GM12878 (cell line): ENCODE measurements around the gene ADIG. TPM values are rescaled to one million over a fixed set of nuclear protein-coding genes. Genes with fewer than 3 reads are reported as not detected.

Source experiments
- ATF2 ChIP-seq: IDR thresholded peaks from 2 replicates; pipeline ENCODE4 v1.6.1; 2012; ENCODE audit warnings: low read length, inconsistent platforms
- CBX5 ChIP-seq: sonication (generic); IDR thresholded peaks from 2 replicates; pipeline ENCODE4 v1.6.1; 2016; ENCODE audit warnings: low read depth, moderate library complexity, mild to moderate bottlenecking, inconsistent platforms
- DPF2 ChIP-seq: fragments of 450-650 bp; IDR thresholded peaks from 2 replicates; pipeline ENCODE4 v1.6.1; 2017; ENCODE audit warnings: mild to moderate bottlenecking
- GABPA ChIP-seq: IDR thresholded peaks from 2 replicates; pipeline ENCODE4 v1.6.1; 2014; ENCODE audit warnings: antibody characterized with exemption, low read depth, mild to moderate bottlenecking, inconsistent platforms
- JUNB ChIP-seq: IDR thresholded peaks from 2 replicates; pipeline ENCODE4 v1.6.1; 2016; ENCODE audit warnings: antibody characterized with exemption, mild to moderate bottlenecking
- MEF2A ChIP-seq: IDR thresholded peaks from 2 replicates; pipeline ENCODE4 v1.6.1; 2011; ENCODE audit warnings: low read depth, mild to moderate bottlenecking, low read length, moderate library complexity; ENCODE audit not compliant: insufficient read depth
- NBN ChIP-seq: fragments of 450-650 bp; IDR thresholded peaks from 2 replicates; pipeline ENCODE4 v1.6.1; 2016
- NRF1 ChIP-seq: conservative IDR thresholded peaks from 2 replicates; pipeline ENCODE4 v1.6.1; 2011; ENCODE audit warnings: mild to moderate bottlenecking, low read depth, low read length, improper control_type of control experiment
- POU2F2 ChIP-seq: IDR thresholded peaks from 3 replicates; pipeline ENCODE4 v1.6.1; 2011; ENCODE audit warnings: low read depth, mild to moderate bottlenecking, low read length, borderline replicate concordance
- RAD51 ChIP-seq: fragments of 450-650 bp; IDR thresholded peaks from 2 replicates; pipeline ENCODE4 v1.6.1; 2016; ENCODE audit warnings: moderate library complexity, mild to moderate bottlenecking, inconsistent platforms
- REST ChIP-seq: IDR thresholded peaks from 2 replicates; pipeline ENCODE4 v1.6.1; 2012; ENCODE audit warnings: mild to moderate bottlenecking, low read depth, low read length
- SUPT20H ChIP-seq: IDR thresholded peaks from 2 replicates; pipeline ENCODE4 v1.6.1; 2011; ENCODE audit warnings: low read depth, mild to moderate bottlenecking, low read length, moderate library complexity, borderline replicate concordance; ENCODE audit not compliant: control insufficient read depth
- ZBTB33 ChIP-seq: fragments of 450-650 bp; IDR thresholded peaks from 2 replicates; pipeline ENCODE4 v1.6.1; 2017; ENCODE audit warnings: mild to moderate bottlenecking
- ZNF207 ChIP-seq: fragments of 450-650 bp; IDR thresholded peaks from 2 replicates; pipeline ENCODE4 v1.6.1; 2014; ENCODE audit warnings: antibody characterized with exemption, mild to moderate bottlenecking, borderline replicate concordance
- polyA plus RNA-seq, 11 experiments: library from polyadenylated mRNA; depleted of rRNA in 4 of 11; unstranded in 6 of 11; stranded (reverse) in 5 of 11; fragments of >200 nt; fragmentation: Nextera tagmentation in 4 of 11; fragmentation: Illumina TruSeq in 1 of 11; extraction: Ambion mirVana in 4 of 11; extraction: Trizol in 1 of 11; gene quantifications; 1 replicate in 1 of 11; 2 replicates in 10 of 11; pipeline versions ENCODE4 v1.2.1 to v1.2.3, GENCODE V29; 2011 to 2016; ENCODE audit warnings: inconsistent platforms in 2 of 11, missing spikeins in 2 of 11, low read depth in 1 of 11
- total RNA-seq, 4 experiments: library from RNA; depleted of rRNA in 3 of 4; stranded (reverse); fragments of >200 nt in 3 of 4; fragmentation: Illumina TruSeq in 1 of 4; extraction: Trizol in 1 of 4; gene quantifications; 2 replicates each; pipeline versions ENCODE4 v1.2.1 to v1.2.3, GENCODE V29; 2013 to 2021

The ADIG gene
- total and polyA plus RNA-seq, 10 of the 15 experiments (the other 5 are each of a cell fraction or from before 2014, with no cell fraction given) = not detected

GRCh38 chr20:38602185-38602581, 21.2 kb downstream of the ADIG start (continued):
- TF ChIP-seq REST (no peak), GABPA (no peak), DPF2 (no peak), CBX5 (no peak), POU2F2 (no peak), MEF2A (no peak), NRF1 (no peak), SUPT20H (no peak), JUNB (no peak), ATF2 (no peak), ZBTB33 (no peak), NBN (no peak), ZNF207 (no peak), RAD51 (no peak)
